ENCODE data around the gene FN3K. TPM values are rescaled to one million over a fixed set of nuclear protein-coding genes. Genes with fewer than 3 reads are reported as not detected.

FN3K gene
- total and polyA plus RNA-seq, 2 of the 13 experiments (the other 11 are each of a cell fraction or from before 2014, with no cell fraction given) = 3.5 to 12.2 TPM

- TF ChIP-seq ZNF280D (CRISPR knock-in tag; IDR thresholded peaks at IDR 0.05) (peak; percentile 100), ZBTB33 (CRISPR knock-in tag; IDR thresholded peaks at IDR 0.05) (peak; percentile 93), ZUFSP (CRISPR knock-in tag; IDR thresholded peaks at IDR 0.05; ENCODE audit: borderline replicate concordance) (no peak), ZBTB26 (CRISPR knock-in tag; IDR thresholded peaks at IDR 0.05; ENCODE audit: borderline replicate concordance) (peak; percentile 98), AGO1 (IDR thresholded peaks at IDR 0.05; ENCODE audit: low read depth, low read length, poor library complexity, severe bottlenecking) (peak; percentile 76), GMEB1 (CRISPR knock-in tag; IDR thresholded peaks at IDR 0.05; ENCODE audit: borderline replicate concordance) (peak; percentile 85), DDIT3 (CRISPR knock-in tag; IDR thresholded peaks at IDR 0.05) (no peak), ZNF282 (IDR thresholded peaks at IDR 0.05; ENCODE audit: partially characterized antibody) (no peak), IRF9 (CRISPR knock-in tag; IDR thresholded peaks at IDR 0.05; ENCODE audit: borderline replicate concordance) (peak; percentile 99), TRIM22 (IDR thresholded peaks at IDR 0.05) (no peak), PLRG1 (conservative IDR thresholded peaks at IDR 0.05) (no peak), ZBTB14 (CRISPR knock-in tag; IDR thresholded peaks at IDR 0.05) (peak; percentile 85)
These were observed 2.8 kb downstream of the FN3K start (continued) for GRCh38 chr17:82737967-82738877.
